H1 (cell line): ENCODE results near the gene IFI16. TPM values are rescaled to one million over a fixed set of nuclear protein-coding genes. Genes with fewer than 3 reads are reported as not detected.

Experiments
- FOSL1 ChIP-seq: IDR thresholded peaks from 2 replicates; pipeline ENCODE4 v1.6.1; 2011; ENCODE audit warnings: mild to moderate bottlenecking, low read depth, low read length, moderate library complexity; ENCODE audit not compliant: insufficient read depth
- SP4 ChIP-seq: IDR thresholded peaks from 2 replicates; pipeline ENCODE4 v1.6.1; 2012; ENCODE audit warnings: low read length, inconsistent platforms
- polyA plus RNA-seq, 7 experiments: library from polyadenylated mRNA; depleted of rRNA in 3 of 7; stranded (reverse) in 5 of 7; unstranded in 2 of 7; fragments of >200 nt in 5 of 7; fragments of 200-250 nt in 2 of 7; gene quantifications; 1 replicate in 5 of 7; 2 replicates in 1 of 7; 4 replicates in 1 of 7; pipeline versions ENCODE4 v1.2.1 to v1.2.3, GENCODE V29; 2011 to 2013; ENCODE audit warnings: missing spikeins in 2 of 7, mixed read lengths in 2 of 7
- total RNA-seq: library from RNA; stranded (reverse); fragmentation: NEBNext Ultra II Directional; extraction: Animal tissue kit (Norgen Biotek cat#: 25700); gene quantifications from 2 replicates; pipeline ENCODE4 v1.2.1, GENCODE V29; 2021

IFI16 gene
- total and polyA plus RNA-seq, 2 of the 8 experiments (the other 6 are each of a cell fraction or from before 2014, with no cell fraction given) = 0.63 to 0.74 TPM

DNA sequence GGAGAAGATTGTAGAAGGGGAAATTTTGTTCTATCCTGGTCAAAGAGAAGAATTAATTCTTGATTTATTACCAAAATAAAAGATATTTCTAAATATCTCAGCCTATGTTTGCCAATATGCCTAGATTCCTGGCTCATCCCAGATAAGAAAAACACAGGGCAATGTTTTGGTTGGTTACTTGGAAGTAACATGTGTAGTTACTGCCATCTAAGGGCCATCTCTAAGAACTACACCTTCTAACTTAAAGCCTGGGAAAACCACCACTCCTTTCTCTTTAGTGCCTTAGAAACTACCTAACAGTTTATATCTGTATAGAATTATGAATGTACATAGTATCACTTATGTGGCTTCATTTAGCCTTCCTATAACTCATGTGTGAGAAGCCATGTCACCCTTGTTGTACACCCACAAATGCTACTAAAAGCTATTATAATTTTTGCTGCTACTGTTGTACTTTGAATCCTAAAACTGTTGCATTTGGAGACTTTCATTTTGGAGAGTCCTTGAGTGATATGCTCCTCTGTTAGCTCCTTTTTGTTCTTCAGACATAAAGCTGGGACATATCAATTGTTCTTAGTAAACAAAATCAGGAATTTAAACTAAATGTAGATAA is 62.4 kb downstream of the IFI16 start (continued):
- TF ChIP-seq FOSL1 = no peak
- no peak for TF ChIP-seq SP4
- TF ChIP-seq, all 59 proteins: peak for 2
